ENCODE results near the gene NKAIN2.
"Not testable (repeated sequence)": the region's sequence is repeated elsewhere in the genome, so short reads cannot be mapped to it uniquely, and the experiment has no call there.

The NKAIN2 gene

GRCh38 chr6:124530926-124531325 lies 727.3 kb downstream of the NKAIN2 start:
- DNase-seq, result no peak

DNA sequence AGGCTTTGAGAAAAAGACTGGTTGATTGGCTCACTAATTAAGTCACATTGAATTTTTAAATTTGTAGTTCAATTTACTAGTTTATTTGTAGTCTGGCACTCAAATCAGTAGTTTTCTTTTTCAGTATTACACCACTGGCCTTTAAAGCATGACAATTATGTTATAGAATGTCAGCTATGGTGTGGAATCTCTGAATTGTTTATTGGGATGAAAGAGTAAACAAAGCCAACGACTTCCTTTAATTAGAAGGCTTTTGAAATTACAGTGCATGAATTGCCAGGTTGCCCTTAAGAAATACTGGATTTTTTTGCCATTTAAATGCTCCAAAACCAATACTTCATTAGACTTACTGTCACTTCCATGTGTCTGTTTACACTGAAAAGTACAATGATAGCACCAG lies 731.6 kb downstream of the NKAIN2 start:
- no peak for DNase-seq

DNA sequence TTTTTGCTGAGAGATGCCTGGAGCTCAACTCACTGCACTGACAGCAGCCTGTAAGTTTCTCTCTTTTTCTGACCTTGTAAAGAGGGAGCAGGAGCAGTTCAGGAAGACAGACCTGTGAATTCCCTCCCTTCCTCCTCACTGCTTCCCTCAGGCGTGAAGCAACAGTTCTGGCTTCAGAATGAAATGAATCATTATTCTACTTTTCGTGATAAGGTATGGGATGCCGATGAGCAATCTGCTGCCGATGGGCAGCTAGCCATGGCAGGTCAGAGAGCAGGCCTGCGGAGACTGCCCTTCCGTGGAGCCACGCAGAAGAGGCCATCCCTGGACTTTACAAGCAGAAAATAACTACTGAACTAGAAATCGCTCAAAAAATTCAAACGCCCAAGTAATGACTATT lies 732.1 kb downstream of the NKAIN2 start:
- DNase-seq, result no peak

DNA sequence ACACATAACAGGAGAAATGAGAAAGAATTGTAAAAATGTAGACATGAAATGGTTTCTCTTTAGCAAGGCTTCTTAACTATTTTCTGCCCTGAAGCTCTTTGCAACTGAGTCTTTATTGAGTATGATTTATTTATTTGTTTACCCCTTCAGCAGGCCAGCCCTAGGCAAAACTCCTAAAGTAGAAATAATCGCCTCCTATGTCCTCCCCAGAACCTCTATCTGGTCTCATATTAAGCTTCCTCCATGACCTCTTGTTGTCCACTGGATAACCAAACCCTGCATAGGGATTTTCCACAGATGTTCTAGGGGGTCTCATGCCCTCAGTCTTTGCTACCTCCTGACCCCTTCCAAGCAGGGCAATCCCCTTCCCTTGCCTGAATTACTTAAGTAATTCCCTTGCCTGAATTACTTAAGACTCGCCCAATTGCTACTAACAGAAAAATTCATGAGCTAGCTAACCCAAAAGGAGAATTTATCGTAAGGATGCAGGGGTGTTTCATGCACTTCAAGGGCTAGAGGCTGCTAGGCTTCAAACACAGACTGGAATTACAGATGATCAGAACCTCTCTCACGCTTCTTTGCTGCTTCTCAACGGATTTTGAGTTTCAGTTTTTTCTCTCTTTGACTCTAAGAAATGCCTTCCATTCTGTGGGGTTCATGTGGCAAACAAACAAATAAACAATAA lies 732.6 kb downstream of the NKAIN2 start:
- no peak for DNase-seq

GRCh38 chr6:124536842-124537191 lies 733.2 kb downstream of the NKAIN2 start:
- DNase-seq, result no peak

DNA sequence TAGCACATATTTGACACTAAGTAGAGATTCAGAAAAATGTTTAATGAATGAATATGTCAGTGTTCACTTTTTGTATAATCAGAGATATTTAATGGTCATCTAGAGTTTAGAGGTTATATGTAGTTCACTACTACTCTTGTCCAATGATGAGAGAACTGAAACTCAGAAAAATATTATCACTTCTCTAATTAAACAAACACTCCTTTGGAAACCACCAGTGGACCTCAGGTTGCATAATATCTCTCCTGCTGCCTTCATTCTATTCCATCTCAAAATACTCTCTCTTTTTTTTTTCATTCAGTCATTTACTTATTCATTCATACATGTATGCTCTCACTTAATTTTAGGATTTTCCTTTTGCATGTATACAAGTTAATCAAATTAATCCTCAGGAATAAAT lies 735.4 kb downstream of the NKAIN2 start:
- peak; percentile 6 for DNase-seq

GRCh38 chr6:124541573-124541972 lies 737.9 kb downstream of the NKAIN2 start:
- no peak for DNase-seq

GRCh38 chr6:124546601-124547000 lies 742.9 kb downstream of the NKAIN2 start:
- DNase-seq, result no peak

- no peak for DNase-seq
These were observed 748.1 kb downstream of the NKAIN2 start for GRCh38 chr6:124551711-124552233.

- DNase-seq, result no peak
These were observed 754.2 kb downstream of the NKAIN2 start for GRCh38 chr6:124557873-124558272.

DNA sequence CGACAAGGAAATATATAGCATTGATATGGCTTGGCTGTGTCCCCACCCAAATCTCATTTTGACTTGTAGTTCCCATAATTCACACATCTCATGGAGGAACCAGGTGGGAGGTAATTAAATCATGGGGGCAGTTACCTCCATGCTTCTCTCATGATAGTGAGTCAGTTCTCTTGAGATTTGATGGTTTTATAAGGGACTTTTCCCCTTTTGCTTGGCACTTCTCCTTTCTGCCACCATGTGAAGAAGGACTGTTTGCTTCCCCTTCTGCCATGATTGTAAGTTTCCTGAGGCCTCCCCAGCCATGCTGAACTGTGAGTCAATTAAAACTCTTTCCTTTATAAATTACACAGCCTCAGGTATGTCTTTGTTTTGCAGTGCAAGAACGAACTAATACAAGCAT lies 756.4 kb downstream of the NKAIN2 start:
- peak; percentile 8 for DNase-seq

- DNase-seq, result no peak
These were observed 757.4 kb downstream of the NKAIN2 start for GRCh38 chr6:124560873-124561567.

DNA sequence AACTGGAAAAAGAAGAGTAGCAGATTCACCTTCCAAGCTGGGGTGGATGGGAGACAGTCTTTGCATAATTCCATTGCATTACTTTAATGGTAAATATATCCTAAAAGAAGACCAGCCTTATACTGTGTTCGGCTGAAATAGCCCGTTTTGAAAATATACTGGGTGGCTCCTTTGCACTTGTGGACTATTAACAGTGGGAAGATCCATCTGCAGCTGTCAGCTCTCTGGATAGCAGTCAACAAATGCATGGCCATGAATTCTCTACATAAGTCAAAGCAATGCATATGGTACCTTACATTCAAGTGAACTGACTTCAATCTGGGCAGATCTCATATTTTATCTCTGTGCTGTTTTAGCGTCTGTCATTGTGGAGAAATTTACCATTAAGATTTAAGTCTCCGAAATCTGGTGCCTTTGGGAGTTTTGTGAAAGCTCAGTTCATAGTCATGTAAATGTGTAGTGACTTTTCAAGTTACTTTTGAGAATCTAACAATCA lies 758.0 kb downstream of the NKAIN2 start:
- DNase-seq, result no peak

GRCh38 chr6:124564125-124564524 lies 760.5 kb downstream of the NKAIN2 start:
- not testable (repeated sequence) for DNase-seq

DNA sequence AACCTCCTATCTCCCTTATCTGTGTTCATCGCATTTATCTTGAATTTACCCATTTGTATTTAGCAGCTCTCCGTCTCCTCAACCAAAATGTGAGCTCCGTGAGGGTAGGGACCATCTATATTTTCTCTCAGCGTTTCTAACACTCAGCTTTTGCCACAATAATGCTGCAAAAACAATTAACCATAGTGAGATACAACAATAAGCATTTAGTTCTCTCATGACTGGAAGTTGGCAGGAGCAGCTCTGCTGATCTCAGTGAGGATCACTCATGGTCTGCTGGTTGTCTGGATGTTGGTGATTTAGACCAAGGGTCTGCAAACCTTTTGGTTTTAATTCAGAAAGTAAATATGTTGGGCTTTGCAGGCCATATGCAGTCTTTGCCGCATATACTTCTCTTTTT lies 763.7 kb downstream of the NKAIN2 start:
- no peak for DNase-seq

DNA sequence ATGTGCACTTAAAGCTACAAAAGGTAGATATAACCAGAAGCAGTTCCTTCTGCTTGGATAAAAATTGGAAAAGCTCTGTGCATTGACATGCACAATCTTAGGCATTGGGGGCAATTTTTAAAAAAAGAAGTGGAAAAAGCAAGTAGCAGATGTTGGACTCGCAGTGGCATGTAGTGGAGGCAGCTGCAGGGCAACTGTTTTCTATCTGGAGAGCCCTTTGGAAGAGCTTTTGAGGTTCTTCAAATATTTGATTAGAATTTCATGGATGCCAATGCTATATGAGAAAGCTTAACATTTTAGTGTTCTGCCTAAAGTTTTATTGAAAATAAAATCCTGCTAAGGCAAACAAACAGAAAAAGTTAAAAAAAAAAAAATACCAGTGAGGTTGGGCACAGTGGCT lies 770.3 kb downstream of the NKAIN2 start:
- DNase-seq, result no peak

DNA sequence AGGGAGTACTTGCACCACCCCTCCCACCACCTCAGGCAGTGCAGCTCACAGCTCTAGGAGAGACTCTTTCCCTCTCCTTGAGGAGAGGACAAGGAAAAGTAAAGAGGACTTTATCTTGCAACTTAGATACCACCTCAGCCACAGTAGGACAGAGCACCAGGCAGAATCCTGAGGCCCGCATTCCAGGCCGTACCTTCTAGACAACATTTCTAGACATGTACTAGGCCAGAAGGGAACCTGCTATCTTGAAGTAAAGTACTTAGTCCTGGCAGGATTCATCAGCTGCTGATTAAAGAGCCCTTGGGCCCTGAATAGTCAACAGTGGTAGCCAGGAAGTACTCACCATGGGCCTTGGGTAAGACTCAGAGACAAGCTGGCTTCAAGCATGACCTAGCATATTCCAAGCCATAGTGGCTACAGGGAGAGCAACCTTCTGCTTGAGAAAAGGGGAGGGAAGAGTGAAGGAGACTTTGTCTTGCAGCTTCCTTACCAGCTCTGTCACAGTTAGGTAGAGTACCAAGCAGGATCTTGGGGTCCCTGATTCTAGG lies 774.1 kb downstream of the NKAIN2 start:
- peak; percentile 2 for DNase-seq

DNA sequence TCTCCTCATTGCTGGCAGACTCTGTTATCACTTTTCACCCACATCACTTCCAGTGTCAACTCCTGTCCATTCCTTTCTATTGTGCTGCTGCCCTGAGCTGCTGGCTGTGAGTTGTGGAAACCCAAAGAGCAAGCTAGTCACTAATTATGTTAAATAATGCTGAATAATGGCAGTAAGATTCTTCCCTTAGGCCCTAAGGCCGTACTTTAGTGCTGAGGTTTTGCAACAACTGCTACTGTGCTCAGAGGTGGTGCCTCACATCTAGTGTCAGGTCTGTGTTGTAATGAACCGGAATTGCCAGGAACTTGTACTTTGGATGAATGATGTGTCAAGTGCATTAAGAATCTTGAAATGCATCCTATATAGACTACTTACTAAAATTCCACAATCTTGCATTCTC lies 786.3 kb downstream of the NKAIN2 start:
- no peak for DNase-seq

DNA sequence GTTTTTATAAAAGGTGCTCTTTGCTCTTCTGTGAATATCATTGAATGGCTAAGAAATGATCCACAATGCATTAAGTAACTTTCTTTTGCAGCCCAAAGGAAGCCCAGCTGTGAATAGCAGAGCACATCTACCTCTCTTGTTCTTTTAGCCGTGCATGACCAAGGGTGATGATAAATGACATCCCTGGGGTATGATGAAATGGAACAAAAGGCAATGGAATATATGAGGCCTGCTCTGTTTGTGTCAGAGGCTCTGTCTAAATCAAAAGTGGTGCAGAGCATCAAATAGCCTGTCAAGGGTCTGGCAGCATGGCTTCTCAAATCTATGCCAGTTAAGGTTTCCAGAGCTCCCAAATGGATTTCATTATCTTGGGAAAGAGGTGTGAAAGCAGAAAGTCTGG lies 796.0 kb downstream of the NKAIN2 start:
- no peak for DNase-seq

- no peak for DNase-seq
These were observed 801.1 kb downstream of the NKAIN2 start for GRCh38 chr6:124604719-124605118.

DNA sequence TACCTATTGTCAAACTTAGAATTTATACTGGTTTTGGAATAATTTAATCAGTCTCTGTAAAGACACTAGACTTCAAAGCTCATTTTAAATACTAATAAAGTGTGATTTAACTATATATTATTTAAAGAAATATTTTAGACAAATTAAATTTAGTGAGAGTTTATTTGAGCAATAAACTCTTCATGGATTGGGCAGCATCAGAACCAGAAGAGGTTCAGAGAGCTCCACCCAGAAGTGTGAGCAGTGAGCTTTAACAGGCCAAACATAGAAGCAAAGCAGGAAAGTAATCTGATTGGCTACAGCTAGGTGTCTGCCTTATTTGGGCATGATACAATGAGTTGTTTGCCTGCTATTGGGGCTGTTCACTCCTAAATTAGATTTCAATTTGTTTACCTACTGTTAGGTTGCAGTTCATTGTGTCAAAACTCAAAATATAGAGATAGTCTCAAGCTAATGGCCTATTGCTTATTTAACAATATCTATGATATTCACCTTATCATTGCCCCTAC lies 803.5 kb downstream of the NKAIN2 start:
- DNase-seq, result no peak

DNA sequence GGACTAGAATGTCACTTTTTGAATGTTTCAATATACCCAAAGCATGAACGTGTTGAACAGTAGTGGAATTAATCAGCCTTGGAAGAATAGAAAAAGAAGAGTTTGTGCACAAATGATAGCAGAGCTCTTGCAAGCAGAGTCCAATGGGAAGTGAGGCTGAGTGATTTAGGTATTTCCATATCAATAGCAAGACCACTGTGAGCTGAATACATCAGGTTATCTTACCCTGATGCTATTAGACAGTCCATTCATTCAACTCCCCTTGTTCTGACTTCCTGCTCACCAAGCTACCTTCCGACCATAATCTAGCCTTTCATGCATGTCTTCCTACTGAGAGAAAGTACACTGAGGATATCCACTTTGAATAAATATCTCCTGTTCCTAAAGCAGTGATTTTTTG lies 809.4 kb downstream of the NKAIN2 start:
- no peak for DNase-seq

- DNase-seq, result no peak
These were observed 818.7 kb downstream of the NKAIN2 start for GRCh38 chr6:124622351-124622750.

- DNase-seq, result no peak
These were observed 830.0 kb downstream of the NKAIN2 start for GRCh38 chr6:124633655-124634054.
